ENCODE data around the gene ARSB.
A peak's percentile ranks its signal among the peaks of the same experiment; 100 is the strongest.
"Not testable (repeated sequence)": the region's sequence is repeated elsewhere in the genome, so short reads cannot be mapped to it uniquely, and the experiment has no call there.

The ARSB gene

DNA sequence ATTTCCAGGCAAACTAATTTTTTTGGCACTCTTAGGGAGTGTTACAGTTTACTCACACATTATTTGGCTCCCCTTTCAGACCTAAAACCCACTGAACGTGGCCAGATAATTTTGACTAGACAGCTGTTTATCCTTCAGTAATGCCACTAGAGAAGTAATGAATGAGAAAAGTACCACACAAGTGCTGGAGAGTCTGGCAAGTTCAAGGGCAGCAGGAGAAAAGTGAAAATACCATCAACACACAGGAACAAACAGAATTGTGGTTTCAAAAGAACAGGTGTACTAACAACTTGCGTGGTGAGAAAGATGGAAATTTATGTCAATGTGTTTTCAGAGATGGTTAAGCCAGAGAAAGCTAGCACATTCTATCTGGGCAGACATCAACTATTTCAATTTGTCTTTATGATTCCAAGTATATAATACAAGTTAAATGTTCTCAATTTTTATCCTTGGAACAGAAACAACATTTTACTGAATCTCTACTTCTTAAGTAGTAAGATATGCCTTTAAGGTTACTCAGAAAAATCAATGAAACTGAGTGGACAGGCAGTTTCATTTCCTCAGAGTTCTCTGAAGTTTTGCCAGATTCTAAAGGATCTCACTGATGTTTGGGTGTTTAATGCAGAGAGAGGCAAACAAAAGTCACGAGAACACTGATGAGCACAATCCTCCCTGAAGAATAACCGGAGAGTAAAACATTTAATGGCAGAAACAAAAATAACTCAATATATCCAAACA, 91.0 kb downstream of the ARSB start:
- H3K27ac Mint-ChIP-seq = peak overlapping the region; percentile 76
- H3K36me3 Mint-ChIP-seq (ENCODE audit: low read depth) = peaks cover 12% of the 10 kb centered on the region
- intact Hi-C loops (cut with micrococcal nuclease) = no loop called here
- peaks cover 4% of the 10 kb centered on the region for H3K9me3 Mint-ChIP-seq
- peak overlapping the region; percentile 21 for H3K4me3 Mint-ChIP-seq
- no peaks in the 10 kb centered on the region for H3K27me3 Mint-ChIP-seq
- peaks cover 42% of the 10 kb centered on the region for H3K4me1 Mint-ChIP-seq (ENCODE audit: low read depth)

DNA sequence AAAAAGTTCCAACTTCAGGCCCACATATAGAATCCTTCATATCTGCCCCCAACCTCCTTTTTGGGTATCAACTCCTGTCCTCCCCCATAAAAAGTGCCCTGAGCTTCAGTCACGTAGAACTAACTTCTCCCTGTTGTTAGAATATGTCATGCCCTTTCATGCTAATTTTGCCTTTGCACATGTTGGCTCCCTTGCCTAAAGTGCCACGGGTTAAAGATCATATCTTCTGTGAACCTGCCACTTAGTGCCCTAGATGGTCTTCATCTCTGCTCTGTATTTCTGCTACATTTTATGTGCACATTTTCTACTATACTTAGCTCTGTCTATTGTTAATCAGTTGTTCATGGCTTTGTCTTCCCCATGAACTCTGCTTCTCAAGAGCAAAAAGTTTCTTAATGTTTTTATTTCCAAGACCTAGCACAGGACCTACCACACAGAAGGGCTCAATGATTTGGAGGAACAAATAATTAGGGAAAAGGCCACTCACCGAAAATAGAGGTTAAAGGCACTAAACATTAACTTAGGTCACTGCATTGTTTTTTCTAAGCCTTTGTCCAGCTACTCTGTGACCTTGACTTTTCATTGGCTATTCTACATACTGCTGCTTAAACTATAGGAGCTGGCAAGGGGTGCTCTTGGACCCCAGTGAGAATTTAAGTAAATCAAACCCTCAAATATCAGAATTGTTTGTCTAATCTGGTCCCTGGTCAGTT, 94.3 kb downstream of the ARSB start:
- peaks cover 14% of the 10 kb centered on the region for H3K36me3 Mint-ChIP-seq (ENCODE audit: low read depth)
- intact Hi-C loops (cut with micrococcal nuclease) = no loop called here
- H3K27ac Mint-ChIP-seq = no peak overlapping the region
- no peak overlapping the region for H3K4me3 Mint-ChIP-seq
- no peaks in the 10 kb centered on the region for H3K27me3 Mint-ChIP-seq
- H3K4me1 Mint-ChIP-seq (ENCODE audit: low read depth) = peaks cover 59% of the 10 kb centered on the region
- H3K9me3 Mint-ChIP-seq = no peaks in the 10 kb centered on the region

DNA sequence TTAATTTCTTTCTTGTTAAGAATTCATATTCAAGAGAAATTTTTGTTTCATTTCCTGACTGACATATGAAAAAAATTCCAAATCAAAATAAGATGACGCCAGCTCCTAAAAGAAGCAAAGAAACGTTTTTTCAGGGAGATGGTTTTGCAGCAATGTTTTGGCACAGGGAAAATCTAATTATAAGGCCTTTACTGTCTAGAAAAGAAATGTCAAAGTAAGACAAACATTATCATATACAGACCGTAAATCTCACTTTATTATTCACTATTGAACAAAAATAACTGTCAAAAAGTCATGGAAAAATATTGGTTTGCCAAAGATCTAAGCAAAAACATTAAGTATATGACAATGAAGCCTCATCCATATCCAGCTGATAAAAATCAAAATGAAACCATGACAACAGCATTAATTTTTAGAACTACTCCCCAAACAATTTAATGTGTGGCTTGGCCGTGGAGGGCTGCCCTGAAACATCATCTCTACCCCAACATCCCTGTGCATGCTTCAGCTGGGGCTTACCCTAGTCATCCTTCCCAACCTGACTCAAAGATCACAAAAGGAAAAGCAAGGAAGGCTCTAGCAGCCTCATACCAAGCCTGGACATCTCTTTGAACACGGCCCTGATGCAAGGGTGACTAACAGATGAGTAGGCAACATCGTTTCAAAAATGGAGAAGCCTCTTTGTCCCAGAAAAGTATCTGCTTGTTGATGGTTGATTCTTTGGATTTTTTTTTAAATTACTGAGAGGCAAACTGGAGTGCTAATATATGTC, 95.6 kb downstream of the ARSB start:
- Mint-ChIP-seq H3K9me3 (no peaks in the 10 kb centered on the region), H3K4me1 (ENCODE audit: low read depth) (peaks cover 46% of the 10 kb centered on the region), H3K27ac (no peak overlapping the region), H3K4me3 (no peak overlapping the region), H3K27me3 (no peaks in the 10 kb centered on the region), H3K36me3 (ENCODE audit: low read depth) (peaks cover 22% of the 10 kb centered on the region)
- intact Hi-C loops (cut with micrococcal nuclease) = loop anchor here (10.0 kb wide), 1 partner anchor 245 kb away; the partner anchor contains the start of gene LHFPL2

DNA sequence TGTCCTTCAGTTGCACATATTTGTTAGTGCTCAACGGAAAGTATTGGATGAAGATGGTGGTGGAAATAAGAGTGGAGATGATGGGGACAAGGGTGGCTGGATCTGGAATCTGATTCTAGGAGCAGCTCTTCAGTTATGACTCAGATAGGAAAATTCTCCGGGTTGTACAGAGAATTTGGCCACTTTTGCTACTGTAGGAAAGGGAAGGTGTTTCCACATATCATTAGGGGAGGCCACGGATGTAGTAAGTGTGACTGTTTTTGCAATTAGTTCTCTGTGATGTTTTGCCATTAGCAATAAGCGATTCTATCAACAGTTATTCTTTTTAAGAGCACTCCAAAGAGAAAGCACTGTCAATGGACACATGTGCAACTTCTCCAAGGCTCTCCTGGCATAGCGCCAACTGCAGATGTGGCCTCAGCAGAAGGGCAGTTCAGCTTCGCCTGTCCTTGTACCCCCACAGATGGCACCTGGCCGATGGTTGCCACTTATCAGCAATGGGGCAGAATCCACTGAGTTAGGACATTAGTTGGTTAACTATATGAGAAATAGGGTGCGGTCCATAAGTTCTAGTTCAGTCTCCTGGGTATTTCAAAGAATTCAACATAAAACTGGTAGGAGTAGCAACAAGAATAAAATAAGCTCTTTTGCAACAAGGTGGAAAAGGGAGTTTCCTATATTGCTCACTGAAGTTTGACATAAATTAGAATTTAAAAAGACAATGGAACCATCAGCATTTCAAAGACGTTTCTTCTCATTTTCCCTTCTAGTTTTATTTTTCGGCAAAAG, 96.3 kb downstream of the ARSB start:
- Mint-ChIP-seq H3K27me3 (no peaks in the 10 kb centered on the region), H3K9me3 (no peaks in the 10 kb centered on the region), H3K4me1 (ENCODE audit: low read depth) (peaks cover 38% of the 10 kb centered on the region), H3K36me3 (ENCODE audit: low read depth) (peaks cover 29% of the 10 kb centered on the region), H3K27ac (no peak overlapping the region), H3K4me3 (no peak overlapping the region)
- intact Hi-C loops (cut with micrococcal nuclease) = loop anchor here (10.0 kb wide), 1 partner anchor 244 kb away; the partner anchor contains the start of gene LHFPL2

DNA sequence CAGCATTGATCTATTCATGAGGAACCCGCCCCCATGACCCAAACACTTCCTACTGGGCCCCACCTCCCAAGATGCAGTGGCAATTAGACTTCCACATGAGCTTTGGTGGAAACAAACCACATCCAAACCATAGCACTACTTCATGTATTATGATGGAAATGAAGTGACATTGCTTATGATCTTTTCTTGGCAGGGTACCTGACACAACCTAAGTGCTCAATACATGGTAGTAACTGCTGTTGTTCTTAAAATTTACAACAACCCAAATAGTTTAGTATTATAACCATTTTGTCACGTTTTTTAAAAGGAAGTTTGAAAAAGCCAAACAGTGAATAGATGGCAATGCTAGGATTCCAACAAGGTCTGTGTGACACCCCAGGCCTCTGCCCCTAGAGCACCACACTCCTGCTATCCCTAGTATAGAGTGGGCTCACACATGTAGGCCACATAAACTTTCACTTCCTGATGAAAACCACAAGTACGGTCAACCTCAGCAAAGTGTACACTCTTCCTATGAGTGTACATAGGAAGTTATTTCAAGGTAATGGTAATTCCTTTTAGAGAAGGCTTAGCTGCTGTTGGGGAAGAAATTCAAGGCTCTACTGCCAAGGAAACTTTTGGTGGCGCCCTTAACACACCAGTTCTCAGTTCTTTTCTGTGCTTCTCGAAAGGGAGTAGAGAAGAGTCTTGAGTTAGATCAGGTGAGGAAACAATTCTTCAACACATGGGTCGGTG, 97.6 kb downstream of the ARSB start:
- intact Hi-C loops (cut with micrococcal nuclease) = loop anchor here (10.0 kb wide), 1 partner anchor 243 kb away; the partner anchor contains the start of gene LHFPL2
- Mint-ChIP-seq H3K4me3 (no peak overlapping the region), H3K27ac (no peak overlapping the region), H3K36me3 (ENCODE audit: low read depth) (peaks cover 37% of the 10 kb centered on the region), H3K27me3 (no peaks in the 10 kb centered on the region), H3K4me1 (ENCODE audit: low read depth) (peaks cover 37% of the 10 kb centered on the region), H3K9me3 (no peaks in the 10 kb centered on the region)

DNA sequence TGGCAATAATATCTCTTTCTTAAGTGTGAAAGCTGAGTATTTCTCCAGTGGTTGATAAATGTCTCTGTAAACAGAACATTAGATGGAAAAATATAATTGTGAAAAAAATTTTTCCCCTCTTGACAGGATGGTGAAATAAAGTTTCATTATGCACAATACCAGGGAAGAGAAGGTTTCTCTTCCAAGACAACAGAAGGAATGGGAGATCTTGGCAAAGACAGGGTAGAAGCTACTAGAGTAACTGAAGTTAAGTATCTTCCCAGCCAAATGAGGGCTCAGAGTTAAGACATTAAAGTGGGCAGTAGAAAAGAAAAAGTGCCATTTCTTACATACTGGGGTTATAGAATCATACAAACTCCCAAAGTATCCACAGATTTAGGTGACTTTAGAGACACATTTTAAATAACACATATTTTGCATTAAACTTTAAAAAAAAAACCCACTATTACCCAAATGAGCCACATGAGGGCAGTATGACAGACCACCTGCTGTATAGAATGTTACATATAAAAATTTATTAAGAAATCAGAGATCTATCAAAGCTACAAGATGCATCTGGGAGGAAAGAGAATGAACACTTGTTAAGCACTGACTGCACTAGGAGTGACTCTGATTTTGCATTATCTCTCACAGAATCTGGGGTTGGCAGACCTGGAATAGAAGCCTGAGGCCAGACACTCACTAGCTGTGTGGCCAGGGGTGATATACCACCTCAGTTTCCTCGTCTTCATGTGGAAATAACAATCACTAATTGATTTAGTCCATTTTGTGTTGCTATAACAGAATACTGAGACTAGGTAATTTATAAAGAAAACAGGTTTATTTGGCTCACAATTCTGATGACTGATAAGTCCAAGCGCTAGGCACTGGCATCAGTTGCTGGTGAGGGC, 98.5 kb downstream of the ARSB start:
- intact Hi-C loops (cut with micrococcal nuclease) = loop anchor here (10.0 kb wide), 1 partner anchor 242 kb away; the partner anchor contains the start of gene LHFPL2
- no peak overlapping the region for H3K4me3 Mint-ChIP-seq
- no peaks in the 10 kb centered on the region for H3K9me3 Mint-ChIP-seq
- peaks cover 37% of the 10 kb centered on the region for H3K4me1 Mint-ChIP-seq (ENCODE audit: low read depth)
- H3K27me3 Mint-ChIP-seq = no peaks in the 10 kb centered on the region
- H3K27ac Mint-ChIP-seq = no peak overlapping the region
- peaks cover 41% of the 10 kb centered on the region for H3K36me3 Mint-ChIP-seq (ENCODE audit: low read depth)

DNA sequence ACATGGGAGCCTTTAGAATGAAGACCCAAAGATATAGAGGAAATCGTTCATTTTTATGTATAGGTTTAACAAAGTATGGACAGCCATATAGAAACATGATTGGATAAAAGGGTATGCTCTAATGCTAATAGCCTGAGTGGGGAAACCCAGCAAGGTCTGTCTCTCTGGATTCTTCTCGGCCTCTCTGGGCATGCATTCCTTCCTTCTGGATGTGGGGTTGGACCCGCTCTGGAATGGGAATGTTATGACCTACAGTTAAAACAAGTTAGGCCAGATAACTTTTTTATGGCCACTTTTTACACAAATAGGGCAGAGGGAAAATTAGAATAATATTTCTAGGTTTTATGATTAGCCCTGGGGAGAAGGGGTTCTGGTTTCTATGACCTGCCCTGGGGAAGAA, 103.2 kb downstream of the ARSB start:
- no peaks in the 10 kb centered on the region for H3K27me3 Mint-ChIP-seq
- peaks cover 42% of the 10 kb centered on the region for H3K36me3 Mint-ChIP-seq (ENCODE audit: low read depth)
- H3K4me1 Mint-ChIP-seq (ENCODE audit: low read depth) = peaks cover 1% of the 10 kb centered on the region
- no peak overlapping the region for H3K27ac Mint-ChIP-seq
- H3K4me3 Mint-ChIP-seq = no peak overlapping the region
- intact Hi-C loops (cut with micrococcal nuclease) = loop anchor here (10.0 kb wide), 1 partner anchor 237 kb away; the partner anchor contains the start of gene LHFPL2
- no peaks in the 10 kb centered on the region for H3K9me3 Mint-ChIP-seq

DNA sequence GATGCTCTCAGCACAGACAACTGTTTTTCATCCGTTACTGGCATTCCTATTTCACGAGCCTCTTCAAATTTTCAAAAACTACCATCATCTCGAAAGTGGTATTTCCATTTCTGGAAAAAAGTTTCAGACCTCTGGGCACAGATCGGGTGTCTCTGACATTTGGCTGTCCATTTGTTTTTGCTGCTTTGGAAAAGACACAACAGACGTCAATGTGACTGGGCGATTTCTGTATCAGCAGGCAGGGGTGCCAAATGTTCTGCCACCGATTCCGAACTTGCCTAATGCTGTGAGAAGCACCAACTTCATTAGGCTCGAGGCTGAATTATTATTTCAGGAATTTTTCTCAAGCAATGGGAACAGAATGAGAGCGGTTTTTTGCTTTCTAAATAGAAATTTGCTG, 105.6 kb downstream of the ARSB start:
- H3K4me1 Mint-ChIP-seq (ENCODE audit: low read depth) = no peaks in the 10 kb centered on the region

DNA sequence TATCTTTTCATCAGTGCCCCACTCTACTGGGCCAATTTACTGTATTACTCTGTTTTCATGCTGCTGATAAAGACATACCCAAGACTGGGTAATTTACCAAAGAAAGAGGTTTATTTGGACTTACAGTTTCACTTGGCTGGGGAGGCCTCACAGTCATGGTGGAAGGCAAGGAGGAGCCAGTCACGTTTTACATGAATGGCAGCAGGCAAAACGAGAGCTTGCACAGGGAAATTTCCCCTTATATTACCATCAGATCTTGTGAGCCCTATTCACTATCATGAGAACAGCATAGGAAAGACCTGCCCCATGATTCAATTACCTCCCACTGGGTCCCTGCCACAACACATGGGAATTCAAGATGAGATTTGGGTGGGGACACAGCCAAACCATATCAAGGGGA, 119.0 kb downstream of the ARSB start:
- intact Hi-C loops (cut with micrococcal nuclease); H3K27me3 Mint-ChIP-seq; H3K4me3 Mint-ChIP-seq; H3K4me1 Mint-ChIP-seq (ENCODE audit: low read depth); H3K27ac Mint-ChIP-seq: not testable (repeated sequence)
- peaks cover 48% of the 10 kb centered on the region for H3K36me3 Mint-ChIP-seq (ENCODE audit: low read depth)
- peaks cover 43% of the 10 kb centered on the region for H3K9me3 Mint-ChIP-seq

More for the DNA sequence above, 105.6 kb downstream of the ARSB start:
- Mint-ChIP-seq H3K9me3 (no peaks in the 10 kb centered on the region), H3K36me3 (ENCODE audit: low read depth) (peaks cover 26% of the 10 kb centered on the region), H3K4me3 (no peak overlapping the region), H3K27ac (no peak overlapping the region), H3K27me3 (no peaks in the 10 kb centered on the region)
- intact Hi-C loops (cut with micrococcal nuclease) = no loop called here

DNA sequence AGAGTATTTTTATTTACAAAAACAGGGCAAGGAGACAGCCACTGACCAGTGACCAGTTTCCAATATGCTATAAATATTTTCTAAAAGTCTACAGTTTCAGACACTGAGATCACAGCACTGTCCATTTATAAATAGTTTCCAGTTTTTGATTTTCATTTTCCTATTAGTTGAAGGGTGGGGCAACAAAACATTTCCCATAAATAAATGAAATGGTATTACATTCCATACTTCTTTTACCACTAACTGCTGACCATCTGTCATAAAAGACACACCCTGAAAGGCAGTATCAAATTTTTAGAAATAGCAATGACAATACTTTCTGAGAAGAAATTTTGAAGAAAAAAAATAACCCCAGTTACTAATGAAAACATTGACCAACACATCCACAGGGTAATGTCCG, 126.7 kb downstream of the ARSB start:
- peaks cover 5% of the 10 kb centered on the region for H3K4me1 Mint-ChIP-seq (ENCODE audit: low read depth)
- intact Hi-C loops (cut with micrococcal nuclease) = no loop called here
- H3K27me3 Mint-ChIP-seq = no peaks in the 10 kb centered on the region
- H3K4me3 Mint-ChIP-seq = no peak overlapping the region
- peaks cover 40% of the 10 kb centered on the region for H3K36me3 Mint-ChIP-seq (ENCODE audit: low read depth)
- peaks cover 44% of the 10 kb centered on the region for H3K9me3 Mint-ChIP-seq
- no peak overlapping the region for H3K27ac Mint-ChIP-seq

DNA sequence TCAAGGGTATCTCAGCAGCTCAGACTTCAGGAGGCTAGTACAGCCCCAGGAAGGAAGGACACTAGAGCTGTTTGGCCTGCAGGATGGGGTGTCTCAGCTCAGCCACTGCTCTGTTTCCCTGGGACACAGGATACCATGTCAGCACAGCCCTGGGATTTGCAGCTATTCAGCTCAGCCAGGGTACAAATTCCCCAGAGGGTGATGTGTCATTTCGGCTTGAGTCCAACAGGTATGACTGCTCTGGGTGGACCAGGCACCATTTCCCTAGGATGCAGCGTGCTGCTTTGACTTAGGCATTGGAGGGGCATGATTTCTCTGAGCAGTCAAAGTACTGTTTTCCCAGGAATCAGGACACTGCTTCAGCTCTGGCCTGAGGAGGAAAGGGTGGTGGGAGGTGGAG, 130.1 kb downstream of the ARSB start:
- Mint-ChIP-seq H3K4me3 (no peak overlapping the region), H3K4me1 (ENCODE audit: low read depth) (no peaks in the 10 kb centered on the region), H3K27me3 (no peaks in the 10 kb centered on the region), H3K36me3 (ENCODE audit: low read depth) (peaks cover 31% of the 10 kb centered on the region), H3K27ac (no peak overlapping the region), H3K9me3 (peaks cover 40% of the 10 kb centered on the region)
- intact Hi-C loops (cut with micrococcal nuclease) = no loop called here

DNA sequence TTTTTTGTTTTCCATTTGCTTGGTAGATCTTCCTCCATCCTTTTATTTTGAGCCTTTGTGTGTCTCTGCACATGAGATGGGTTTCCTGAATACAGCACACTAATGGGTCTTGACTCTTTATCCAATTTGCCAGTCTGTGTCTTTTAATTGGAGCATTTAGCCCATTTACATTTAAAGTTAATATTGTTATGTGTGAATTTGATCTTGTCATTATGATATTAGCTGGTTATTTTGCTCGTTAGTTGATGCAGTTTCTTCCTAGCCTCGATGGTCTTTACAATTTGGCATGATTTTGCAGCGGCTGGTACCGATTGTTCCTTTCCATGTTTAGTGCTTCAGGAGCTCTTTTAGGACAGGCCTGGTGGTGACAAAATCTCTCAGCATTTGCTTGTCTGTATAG, 133.2 kb downstream of the ARSB start:
- H3K36me3 Mint-ChIP-seq (ENCODE audit: low read depth) = peaks cover 23% of the 10 kb centered on the region
- H3K27me3 Mint-ChIP-seq; H3K27ac Mint-ChIP-seq; H3K4me1 Mint-ChIP-seq (ENCODE audit: low read depth); H3K4me3 Mint-ChIP-seq; intact Hi-C loops (cut with micrococcal nuclease): not testable (repeated sequence)
- H3K9me3 Mint-ChIP-seq = peaks cover 47% of the 10 kb centered on the region

Data from dendritic cell treated with granulocyte-macrophage colony-stimulating factor and Interleukin-4, amounts not matched to agents 40 ng/mL and 50 ng/mL, for 4 days (primary cell).